ENCODE results near the gene FOXA1.

The FOXA1 gene

GRCh38 chr14:37551119-37551518 lies 43.9 kb downstream of the FOXA1 start:
- DNase-seq = no peak

DNA sequence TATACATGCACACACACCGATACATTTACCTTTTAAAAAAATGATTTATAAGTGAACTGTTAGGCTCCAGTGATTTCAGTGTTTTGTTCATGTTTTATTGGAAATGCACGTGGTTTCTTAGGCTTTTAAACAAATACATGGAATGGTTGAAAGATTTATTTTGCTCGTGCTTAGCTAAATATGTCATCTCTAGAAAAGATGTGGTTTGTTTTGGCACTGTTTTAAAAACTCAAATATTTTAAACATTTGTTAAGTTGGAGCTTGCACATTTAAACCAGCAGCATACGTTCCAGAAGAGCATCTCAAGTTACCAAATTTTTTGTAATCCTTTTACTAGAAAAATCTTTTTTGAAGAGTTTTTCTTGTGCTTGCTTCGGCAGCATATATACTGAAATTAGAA lies 44.5 kb downstream of the FOXA1 start:
- no peak for DNase-seq

DNA sequence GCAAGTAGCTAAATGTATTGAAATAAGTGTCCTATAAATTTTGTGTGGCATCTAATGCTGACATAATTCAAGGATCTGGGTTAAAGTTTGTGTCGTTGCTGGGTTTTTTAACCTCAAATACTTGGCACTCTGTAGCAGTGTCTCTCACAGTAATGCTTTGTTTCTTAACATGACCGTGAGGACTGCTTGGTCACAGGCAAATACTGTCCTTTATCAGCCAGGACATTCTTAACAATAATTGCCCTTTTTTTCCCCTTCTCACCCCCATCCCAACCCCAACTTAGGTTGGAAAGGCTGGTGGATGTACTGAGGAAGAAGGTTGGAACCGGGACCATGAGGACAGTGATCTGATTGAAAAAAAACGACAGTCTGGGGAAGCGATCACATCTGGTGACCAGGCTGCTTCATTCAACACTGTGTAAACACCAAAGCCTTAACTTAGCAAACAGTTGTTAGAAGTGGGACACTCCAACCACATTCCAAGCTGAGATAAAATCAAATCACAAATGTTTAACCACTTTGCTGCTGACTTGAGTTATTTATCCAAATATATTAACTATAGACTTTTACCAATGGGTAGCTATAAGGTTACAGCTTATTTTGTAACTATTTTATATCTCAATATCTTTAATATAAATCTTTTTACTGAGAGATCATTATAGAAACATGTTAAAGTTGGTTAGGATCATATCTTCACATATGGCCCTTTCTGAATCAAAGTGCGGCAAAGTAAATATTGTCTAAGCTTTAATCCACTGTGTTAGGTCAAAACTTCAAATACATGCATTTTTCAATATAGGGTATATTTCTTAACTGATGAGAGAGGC lies 48.2 kb downstream of the FOXA1 start:
- DNase-seq = no peak

DNA sequence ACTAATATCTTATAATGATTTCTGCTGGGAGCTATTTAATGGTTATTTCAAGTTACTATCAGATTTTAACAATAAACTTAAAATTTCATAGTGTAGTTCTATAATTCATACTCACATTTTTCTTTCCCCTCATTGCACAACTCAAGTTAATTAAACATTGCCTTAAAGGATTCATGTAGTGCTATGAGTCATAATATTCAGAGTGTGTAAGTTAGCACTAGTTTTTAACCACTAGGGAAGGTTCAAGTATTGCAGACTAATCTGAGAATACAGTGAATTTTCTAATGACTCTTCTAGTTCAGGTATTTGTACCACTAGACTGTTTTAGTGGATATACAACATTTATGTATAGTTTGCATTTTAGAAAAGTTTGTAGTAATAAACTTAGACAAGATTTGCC lies 49.9 kb downstream of the FOXA1 start:
- DNase-seq = no peak

- DNase-seq = no peak
These were observed 50.6 kb downstream of the FOXA1 start for GRCh38 chr14:37544407-37544806.

- DNase-seq = no peak
These were observed 55.1 kb downstream of the FOXA1 start for GRCh38 chr14:37539992-37540391.

All from stimulated activated CD4-positive, alpha-beta T cell treated with anti-CD3 and anti-CD28 coated beads, Interleukin-4, amount 100 ng/mL, for 1 hour (primary cell).